Hippocampal formation (tissue), 2 donors: ENCODE results near the gene CCDC106.

Experiments used
- DNase-seq, 2 donors: peaks; one replicate each; lab custom pipeline; 2025; lab: John Stamatoyannopoulos, UW

CCDC106 gene

GRCh38 chr19:55647732-55648584 lies at the start of gene CCDC106:
CCDC106 (plus strand) TSS chr19:55648212; CDS start chr19:55649047, 835 bp downstream.
- DNase-seq: peak; percentile 37 to 73

GRCh38 chr19:55598719-55599467 lies 49.1 kb upstream of the CCDC106 start:
- DNase-seq: peak; percentile 85 to 88

- DNase-seq: peak; percentile 98 to 99
Observed at GRCh38 chr19:55599468-55599841, 48.6 kb upstream of the CCDC106 start, which contains the start of gene FIZ1. FIZ1 (minus strand) TSS chr19:55599517; CDS start chr19:55597865, 1,652 bp downstream.

GRCh38 chr19:55599842-55600661 lies 48.0 kb upstream of the CCDC106 start, which contains the start of gene ZNF524:
ZNF524 (plus strand) TSS chr19:55600288; CDS start chr19:55602113, 1,825 bp downstream.
- DNase-seq: peak; percentile 93 to 98

- no peak for DNase-seq
Observed at GRCh38 chr19:55600662-55601028, 47.4 kb upstream of the CCDC106 start.

GRCh38 chr19:55601084-55601483 lies 46.9 kb upstream of the CCDC106 start:
- DNase-seq: no peak

GRCh38 chr19:55602104-55603001 lies 45.7 kb upstream of the CCDC106 start:
- no peak for DNase-seq

GRCh38 chr19:55603115-55603514 lies 44.9 kb upstream of the CCDC106 start:
- no peak for DNase-seq

GRCh38 chr19:55603581-55604292 lies 44.3 kb upstream of the CCDC106 start:
- DNase-seq: no peak

GRCh38 chr19:55605207-55605636 lies 42.8 kb upstream of the CCDC106 start:
- DNase-seq: peak; percentile 86 to 94

- DNase-seq: peak; percentile 41 to 69
Observed at GRCh38 chr19:55605637-55606470, 42.2 kb upstream of the CCDC106 start, which contains the start of gene ZNF865. ZNF865 (plus strand) TSS chr19:55605647; CDS start chr19:55613619, 7,972 bp downstream.

- DNase-seq: no peak
Observed at GRCh38 chr19:55606471-55606787, 41.6 kb upstream of the CCDC106 start.

- no peak for DNase-seq
Observed at GRCh38 chr19:55606817-55607216, 41.2 kb upstream of the CCDC106 start.

- no peak for DNase-seq
Observed at GRCh38 chr19:55609326-55609725, 38.7 kb upstream of the CCDC106 start.

- no peak for DNase-seq
Observed at GRCh38 chr19:55611300-55611982, 36.6 kb upstream of the CCDC106 start.

- no peak for DNase-seq
Observed at GRCh38 chr19:55611983-55612645, 35.9 kb upstream of the CCDC106 start.

- no peak for DNase-seq
Observed at GRCh38 chr19:55613396-55613795, 34.6 kb upstream of the CCDC106 start.
